Activated CD8-positive, alpha-beta T cell treated with anti-CD3 and anti-CD28 coated beads, Interleukin-2, amount 10 ng/mL, durations not matched to agents 7 days and 5 days (primary cell): ENCODE data around the gene ARHGAP26. TPM values are rescaled to one million over a fixed set of nuclear protein-coding genes. Genes with fewer than 3 reads are reported as not detected.

Source experiments
- ATAC-seq: fragments of 150-1000 bp; cut with Tn5 transposase; one replicate; pipeline ENCODE4 v1.10.0; 2021; ENCODE audit warnings: moderate library complexity
- CTCF ChIA-PET: fragments of 350-600 bp; sonication (Branson Sonifier 250); formaldehyde crosslinking; loops from one replicate; lab custom pipeline; 2021; ENCODE audit warnings: antibody characterized with exemption; lab: Charles Lee
- POLR2A ChIA-PET: fragments of 350-600 bp; sonication (Branson Sonifier 250); formaldehyde crosslinking; loops from one replicate; lab custom pipeline; 2021; ENCODE audit warnings: antibody characterized with exemption; lab: Charles Lee
- DNase-seq: peaks from one replicate; pipeline ENCODE4 v3.0.0-alpha.2; 2020
- H3K27ac Mint-ChIP-seq: one replicate; pipeline ENCODE4 v1.8.0; 2021; ENCODE audit warnings: mild to moderate bottlenecking, mixed read lengths
- H3K27me3 Mint-ChIP-seq: one replicate; pipeline ENCODE4 v1.8.0; 2021; ENCODE audit warnings: low read depth, mixed read lengths
- H3K36me3 Mint-ChIP-seq: one replicate; pipeline ENCODE4 v1.8.0; 2021; ENCODE audit warnings: low read depth, mixed read lengths
- H3K4me1 Mint-ChIP-seq: one replicate; pipeline ENCODE4 v1.8.0; 2021; ENCODE audit warnings: low read depth, mixed read lengths
- H3K4me3 Mint-ChIP-seq: one replicate; pipeline ENCODE4 v1.8.0; 2021; ENCODE audit warnings: mild to moderate bottlenecking, mixed read lengths
- H3K9me3 Mint-ChIP-seq: one replicate; pipeline ENCODE4 v1.8.0; 2022; ENCODE audit warnings: mixed read lengths; ENCODE audit not compliant: insufficient read depth
- total RNA-seq, 2 experiments: library from RNA; stranded (reverse); gene quantifications; one replicate each; pipeline ENCODE4 v1.2.3, GENCODE V29; 2021

The ARHGAP26 gene
- total RNA-seq, 2 experiments from 2014 or later, result 25.4 to 30.3 TPM

GRCh38 chr5:143124593-143124992 is 354.4 kb downstream of the ARHGAP26 start:
- POLR2A ChIA-PET, result no interaction called here
- H3K27me3 Mint-ChIP-seq, result no peaks in the 10 kb centered on the region
- H3K36me3 Mint-ChIP-seq, result peaks cover 20% of the 10 kb centered on the region
- peaks cover 14% of the 10 kb centered on the region for H3K4me1 Mint-ChIP-seq
- peak overlapping the region; percentile 40 for H3K27ac Mint-ChIP-seq
- ATAC-seq, result no peak
- DNase-seq, result no peak
- CTCF ChIA-PET, result no interaction called here
- no peaks in the 10 kb centered on the region for H3K9me3 Mint-ChIP-seq
- no peak overlapping the region for H3K4me3 Mint-ChIP-seq

GRCh38 chr5:143126174-143127019 is 356.2 kb downstream of the ARHGAP26 start:
- Mint-ChIP-seq H3K27me3 (no peaks in the 10 kb centered on the region), H3K4me3 (no peak overlapping the region), H3K36me3 (peaks cover 12% of the 10 kb centered on the region), H3K27ac (no peak overlapping the region), H3K4me1 (peaks cover 2% of the 10 kb centered on the region), H3K9me3 (no peaks in the 10 kb centered on the region)
- DNase-seq, result no peak
- POLR2A ChIA-PET, result no interaction called here
- CTCF ChIA-PET, result interaction anchor here (1.1 to 1.4 kb wide), 3 partner anchors 10 to 16 kb away, joined by 3 to 4 read pairs (median 4); no protein-coding TSS in a partner anchor
- ATAC-seq, result no peak

- ChIA-PET CTCF (interaction anchor here (1.2 kb wide), 2 partner anchors 13 to 46 kb away, joined by 3 read pairs; no protein-coding TSS in a partner anchor), POLR2A (no interaction called here)
- ATAC-seq, result no peak
- no peak for DNase-seq
- no peak overlapping the region for H3K4me3 Mint-ChIP-seq
- no peaks in the 10 kb centered on the region for H3K9me3 Mint-ChIP-seq
- no peaks in the 10 kb centered on the region for H3K4me1 Mint-ChIP-seq
- no peaks in the 10 kb centered on the region for H3K27me3 Mint-ChIP-seq
- no peak overlapping the region for H3K27ac Mint-ChIP-seq
- peaks cover 3% of the 10 kb centered on the region for H3K36me3 Mint-ChIP-seq
Observed at GRCh38 chr5:143128412-143129071, 358.4 kb downstream of the ARHGAP26 start.

GRCh38 chr5:143129203-143129602 is 359.0 kb downstream of the ARHGAP26 start:
- Mint-ChIP-seq H3K9me3 (no peaks in the 10 kb centered on the region), H3K27me3 (no peaks in the 10 kb centered on the region), H3K4me1 (no peaks in the 10 kb centered on the region), H3K4me3 (no peak overlapping the region), H3K27ac (no peak overlapping the region), H3K36me3 (peaks cover 3% of the 10 kb centered on the region)
- POLR2A ChIA-PET, result no interaction called here
- CTCF ChIA-PET, result interaction anchor here (1.2 to 1.6 kb wide), 2 partner anchors 46 to 240 kb away, joined by 3 to 5 read pairs; no protein-coding TSS in a partner anchor
- no peak for DNase-seq
- no peak for ATAC-seq

GRCh38 chr5:143129910-143130612 is 359.9 kb downstream of the ARHGAP26 start:
- H3K9me3 Mint-ChIP-seq, result no peaks in the 10 kb centered on the region
- H3K27ac Mint-ChIP-seq, result no peak overlapping the region
- no peaks in the 10 kb centered on the region for H3K27me3 Mint-ChIP-seq
- DNase-seq (no peak), ATAC-seq (no peak)
- no peak overlapping the region for H3K4me3 Mint-ChIP-seq
- no peaks in the 10 kb centered on the region for H3K4me1 Mint-ChIP-seq
- ChIA-PET POLR2A (no interaction called here), CTCF (interaction anchor here (1.6 kb wide), 1 partner anchor 241 kb away, joined by 5 read pairs; no protein-coding TSS in a partner anchor)
- peaks cover 3% of the 10 kb centered on the region for H3K36me3 Mint-ChIP-seq

- no peak for ATAC-seq
- H3K27me3 Mint-ChIP-seq, result no peaks in the 10 kb centered on the region
- H3K4me3 Mint-ChIP-seq, result no peak overlapping the region
- H3K27ac Mint-ChIP-seq, result no peak overlapping the region
- no peak for DNase-seq
- no peaks in the 10 kb centered on the region for H3K4me1 Mint-ChIP-seq
- H3K9me3 Mint-ChIP-seq, result no peaks in the 10 kb centered on the region
- peaks cover 2% of the 10 kb centered on the region for H3K36me3 Mint-ChIP-seq
- POLR2A ChIA-PET, result no interaction called here
- CTCF ChIA-PET, result interaction anchor here (1.2 to 1.6 kb wide), 2 partner anchors 11 to 242 kb away, joined by 4 to 5 read pairs; no protein-coding TSS in a partner anchor
Observed at GRCh38 chr5:143130613-143131305, 360.6 kb downstream of the ARHGAP26 start.

- CTCF ChIA-PET, result interaction anchor here (1.2 kb wide), 1 partner anchor 13 kb away, joined by 4 read pairs; no protein-coding TSS in a partner anchor
Observed at GRCh38 chr5:143131972-143132371, 361.8 kb downstream of the ARHGAP26 start.

GRCh38 chr5:143132739-143133138 is 362.6 kb downstream of the ARHGAP26 start:
- POLR2A ChIA-PET, result interaction anchor here (0.6 kb wide), 1 partner anchor 107 kb away, joined by 3 read pairs; no protein-coding TSS in a partner anchor
- DNase-seq, result no peak
- Mint-ChIP-seq H3K9me3 (no peaks in the 10 kb centered on the region), H3K4me1 (no peaks in the 10 kb centered on the region), H3K27ac (no peak overlapping the region), H3K4me3 (no peak overlapping the region), H3K27me3 (no peaks in the 10 kb centered on the region), H3K36me3 (no peaks in the 10 kb centered on the region)
- CTCF ChIA-PET, result no interaction called here
- ATAC-seq, result no peak

More at GRCh38 chr5:143131972-143132371, 361.8 kb downstream of the ARHGAP26 start:
- POLR2A ChIA-PET, result interaction anchor here (0.6 to 0.7 kb wide), 2 partner anchors 11 to 1024 kb away, joined by 3 read pairs; no protein-coding TSS in a partner anchor
- H3K9me3 Mint-ChIP-seq, result no peaks in the 10 kb centered on the region
- ATAC-seq (no peak), DNase-seq (no peak)
- H3K36me3 Mint-ChIP-seq, result no peaks in the 10 kb centered on the region
- no peaks in the 10 kb centered on the region for H3K4me1 Mint-ChIP-seq
- no peak overlapping the region for H3K4me3 Mint-ChIP-seq
- no peak overlapping the region for H3K27ac Mint-ChIP-seq
- H3K27me3 Mint-ChIP-seq, result no peaks in the 10 kb centered on the region

GRCh38 chr5:143133721-143134120 is 363.5 kb downstream of the ARHGAP26 start:
- Mint-ChIP-seq H3K27me3 (no peaks in the 10 kb centered on the region), H3K27ac (no peak overlapping the region), H3K4me3 (no peak overlapping the region), H3K9me3 (no peaks in the 10 kb centered on the region), H3K4me1 (peaks cover 3% of the 10 kb centered on the region), H3K36me3 (no peaks in the 10 kb centered on the region)
- POLR2A ChIA-PET, result interaction anchor here (0.6 to 0.9 kb wide), 3 partner anchors 93 to 210 kb away, joined by 3 to 4 read pairs (median 3); no protein-coding TSS in a partner anchor
- ATAC-seq, result no peak
- no peak for DNase-seq
- CTCF ChIA-PET, result no interaction called here

GRCh38 chr5:143134269-143134668 is 364.1 kb downstream of the ARHGAP26 start:
- ATAC-seq, result no peak
- no peaks in the 10 kb centered on the region for H3K36me3 Mint-ChIP-seq
- no peaks in the 10 kb centered on the region for H3K27me3 Mint-ChIP-seq
- peaks cover 3% of the 10 kb centered on the region for H3K4me1 Mint-ChIP-seq
- H3K27ac Mint-ChIP-seq, result no peak overlapping the region
- H3K9me3 Mint-ChIP-seq, result no peaks in the 10 kb centered on the region
- ChIA-PET CTCF (no interaction called here), POLR2A (no interaction called here)
- no peak overlapping the region for H3K4me3 Mint-ChIP-seq
- no peak for DNase-seq

- CTCF ChIA-PET, result no interaction called here
- no peak overlapping the region for H3K27ac Mint-ChIP-seq
- H3K36me3 Mint-ChIP-seq, result no peaks in the 10 kb centered on the region
- no peaks in the 10 kb centered on the region for H3K9me3 Mint-ChIP-seq
- H3K27me3 Mint-ChIP-seq, result no peaks in the 10 kb centered on the region
- DNase-seq, result no peak
- ATAC-seq, result no peak
- H3K4me3 Mint-ChIP-seq, result no peak overlapping the region
- POLR2A ChIA-PET, result no interaction called here
- H3K4me1 Mint-ChIP-seq, result peaks cover 3% of the 10 kb centered on the region
Observed at GRCh38 chr5:143134900-143135299, 364.7 kb downstream of the ARHGAP26 start.
